Measurements from ENCODE around the gene VWA5B2.

The VWA5B2 gene

GRCh38 chr3:184229394-184230080, at the start of gene VWA5B2:
Gene VWA5B2, plus strand, starts transcription at chr3:184229585. Its CDS starts 944 bp downstream, at chr3:184230529.
- in situ Hi-C loops (cut with MboI; ENCODE audit: low sequenced_read_pairs, unreplicated experiment), result loop anchor here (25.0 kb wide), 1 partner anchor 342 kb away; the partner anchor contains the start of gene PARL
- TF ChIP-seq, protein P1, sequence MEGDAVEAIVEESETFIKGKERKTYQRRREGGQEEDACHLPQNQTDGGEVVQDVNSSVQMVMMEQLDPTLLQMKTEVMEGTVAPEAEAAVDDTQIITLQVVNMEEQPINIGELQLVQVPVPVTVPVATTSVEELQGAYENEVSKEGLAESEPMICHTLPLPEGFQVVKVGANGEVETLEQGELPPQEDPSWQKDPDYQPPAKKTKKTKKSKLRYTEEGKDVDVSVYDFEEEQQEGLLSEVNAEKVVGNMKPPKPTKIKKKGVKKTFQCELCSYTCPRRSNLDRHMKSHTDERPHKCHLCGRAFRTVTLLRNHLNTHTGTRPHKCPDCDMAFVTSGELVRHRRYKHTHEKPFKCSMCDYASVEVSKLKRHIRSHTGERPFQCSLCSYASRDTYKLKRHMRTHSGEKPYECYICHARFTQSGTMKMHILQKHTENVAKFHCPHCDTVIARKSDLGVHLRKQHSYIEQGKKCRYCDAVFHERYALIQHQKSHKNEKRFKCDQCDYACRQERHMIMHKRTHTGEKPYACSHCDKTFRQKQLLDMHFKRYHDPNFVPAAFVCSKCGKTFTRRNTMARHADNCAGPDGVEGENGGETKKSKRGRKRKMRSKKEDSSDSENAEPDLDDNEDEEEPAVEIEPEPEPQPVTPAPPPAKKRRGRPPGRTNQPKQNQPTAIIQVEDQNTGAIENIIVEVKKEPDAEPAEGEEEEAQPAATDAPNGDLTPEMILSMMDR (IDR thresholded peaks at IDR 0.05; ENCODE audit: borderline replicate concordance, control extremely low read depth, extremely low read depth, insufficient read depth, missing control alignments), result no peak
- peak; percentile 94 for DNase-seq (ENCODE audit: low spot score)

- TF ChIP-seq, protein P1 (IDR thresholded peaks at IDR 0.05; ENCODE audit: borderline replicate concordance, control extremely low read depth, extremely low read depth, insufficient read depth, missing control alignments), result no peak
- in situ Hi-C loops (cut with MboI; ENCODE audit: low sequenced_read_pairs, unreplicated experiment), result no loop called here
- DNase-seq (ENCODE audit: low spot score), result no peak
These were observed 49.2 kb upstream of the VWA5B2 start for GRCh38 chr3:184180165-184180564.

GRCh38 chr3:184181596-184181995, 47.8 kb upstream of the VWA5B2 start:
- TF ChIP-seq, protein P1 (IDR thresholded peaks at IDR 0.05; ENCODE audit: borderline replicate concordance, control extremely low read depth, extremely low read depth, insufficient read depth, missing control alignments), result no peak
- in situ Hi-C loops (cut with MboI; ENCODE audit: low sequenced_read_pairs, unreplicated experiment), result no loop called here
- no peak for DNase-seq (ENCODE audit: low spot score)

- in situ Hi-C loops (cut with MboI; ENCODE audit: low sequenced_read_pairs, unreplicated experiment), result no loop called here
- DNase-seq (ENCODE audit: low spot score), result no peak
- TF ChIP-seq, protein P1 (IDR thresholded peaks at IDR 0.05; ENCODE audit: borderline replicate concordance, control extremely low read depth, extremely low read depth, insufficient read depth, missing control alignments), result no peak
These were observed 45.7 kb upstream of the VWA5B2 start for GRCh38 chr3:184183679-184184078.

- no peak for DNase-seq (ENCODE audit: low spot score)
- in situ Hi-C loops (cut with MboI; ENCODE audit: low sequenced_read_pairs, unreplicated experiment), result no loop called here
- TF ChIP-seq, protein P1 (IDR thresholded peaks at IDR 0.05; ENCODE audit: borderline replicate concordance, control extremely low read depth, extremely low read depth, insufficient read depth, missing control alignments), result no peak
These were observed 44.7 kb upstream of the VWA5B2 start for GRCh38 chr3:184184546-184185230.

GRCh38 chr3:184185461-184186183, 43.8 kb upstream of the VWA5B2 start:
- in situ Hi-C loops (cut with MboI; ENCODE audit: low sequenced_read_pairs, unreplicated experiment), result no loop called here
- TF ChIP-seq, protein P1 (IDR thresholded peaks at IDR 0.05; ENCODE audit: borderline replicate concordance, control extremely low read depth, extremely low read depth, insufficient read depth, missing control alignments), result no peak
- peak; percentile 99 for DNase-seq (ENCODE audit: low spot score)
